Activated CD4-positive, alpha-beta T cell treated with anti-CD3 and anti-CD28 coated beads, Interleukin-2, amount 10 ng/mL, durations not matched to agents 24 days and 14 days (primary cell): ENCODE results near the gene MYH10. TPM values are rescaled to one million over a fixed set of nuclear protein-coding genes. Genes with fewer than 3 reads are reported as not detected.

Experiments used
- DNase-seq: peaks from one replicate; pipeline ENCODE4 v3.0.0; 2022
- H3K27ac Mint-ChIP-seq: one replicate; pipeline ENCODE4 v1.8.0; 2022; ENCODE audit warnings: mild to moderate bottlenecking, mixed read lengths
- H3K27me3 Mint-ChIP-seq: one replicate; pipeline ENCODE4 v1.8.0; 2022; ENCODE audit warnings: mixed read lengths
- H3K36me3 Mint-ChIP-seq: one replicate; pipeline ENCODE4 v1.8.0; 2022; ENCODE audit warnings: low read depth, mild to moderate bottlenecking, mixed read lengths
- H3K4me1 Mint-ChIP-seq: one replicate; pipeline ENCODE4 v1.8.0; 2021; ENCODE audit warnings: mixed read lengths
- H3K4me3 Mint-ChIP-seq: one replicate; pipeline ENCODE4 v1.8.0; 2022; ENCODE audit warnings: mild to moderate bottlenecking, moderate library complexity, mixed read lengths
- H3K9me3 Mint-ChIP-seq: one replicate; pipeline ENCODE4 v1.8.0; 2021; ENCODE audit warnings: mixed read lengths
- intact Hi-C: fragments of 100-400 bp; cut with micrococcal nuclease; formaldehyde crosslinking; loops from one replicate; pipeline ENCODE4 v1.15.1; 2023
- total RNA-seq: library from RNA; stranded (reverse); gene quantifications from 2 replicates; pipeline ENCODE4 v1.2.3, GENCODE V29; 2022

The MYH10 gene
- total RNA-seq, 1 donor from 2014 or later: 19.4 TPM

DNA sequence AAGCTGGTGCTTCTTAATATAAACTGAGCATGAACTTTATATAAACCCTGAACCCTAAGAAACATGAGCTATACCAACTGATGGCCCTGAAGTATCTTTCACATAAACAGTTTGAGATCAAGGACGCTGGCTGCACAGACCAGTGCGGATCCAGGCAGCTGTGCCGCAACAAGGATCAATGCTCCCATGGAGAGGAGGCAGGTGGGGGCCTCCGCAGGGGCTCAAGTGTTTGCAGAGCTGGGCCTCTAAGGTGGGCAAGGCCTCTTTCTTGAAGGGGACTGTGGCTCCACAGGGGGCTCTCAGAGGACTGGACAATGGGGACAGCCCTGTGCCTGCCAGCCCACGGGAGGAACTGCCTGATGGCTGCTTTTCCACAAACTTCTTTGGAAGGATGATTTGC, 148.8 kb downstream of the MYH10 start:
- Mint-ChIP-seq H3K9me3 (peaks cover 6% of the 10 kb centered on the region), H3K27ac (no peak overlapping the region), H3K27me3 (no peaks in the 10 kb centered on the region), H3K36me3 (peaks cover 48% of the 10 kb centered on the region), H3K4me1 (no peaks in the 10 kb centered on the region), H3K4me3 (no peak overlapping the region)
- DNase-seq: no peak
- intact Hi-C loops: no loop called here

DNA sequence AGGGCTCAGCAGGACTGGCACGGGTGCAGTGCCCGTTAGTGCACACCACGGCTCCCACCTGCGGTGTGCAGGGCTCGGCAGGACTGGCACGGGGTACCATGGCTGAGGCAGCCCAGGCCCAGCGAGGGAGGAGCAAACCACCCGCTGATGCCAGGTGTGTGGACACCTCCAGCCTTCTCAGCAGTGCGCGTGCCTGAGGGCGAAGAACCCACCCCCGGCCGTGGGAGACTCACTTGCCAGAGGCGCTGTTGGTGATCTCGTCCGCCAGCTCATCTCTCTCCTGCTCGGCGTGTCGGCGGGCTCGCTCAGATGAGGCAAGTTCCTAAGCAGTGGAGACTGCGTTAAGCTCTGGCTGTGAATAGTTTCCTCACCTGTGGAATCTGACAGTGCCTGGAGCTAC, 149.4 kb downstream of the MYH10 start:
- intact Hi-C loops: no loop called here
- Mint-ChIP-seq H3K36me3 (peaks cover 51% of the 10 kb centered on the region), H3K4me3 (no peak overlapping the region), H3K27me3 (no peaks in the 10 kb centered on the region), H3K4me1 (no peaks in the 10 kb centered on the region), H3K9me3 (peaks cover 6% of the 10 kb centered on the region), H3K27ac (no peak overlapping the region)
- no peak for DNase-seq

DNA sequence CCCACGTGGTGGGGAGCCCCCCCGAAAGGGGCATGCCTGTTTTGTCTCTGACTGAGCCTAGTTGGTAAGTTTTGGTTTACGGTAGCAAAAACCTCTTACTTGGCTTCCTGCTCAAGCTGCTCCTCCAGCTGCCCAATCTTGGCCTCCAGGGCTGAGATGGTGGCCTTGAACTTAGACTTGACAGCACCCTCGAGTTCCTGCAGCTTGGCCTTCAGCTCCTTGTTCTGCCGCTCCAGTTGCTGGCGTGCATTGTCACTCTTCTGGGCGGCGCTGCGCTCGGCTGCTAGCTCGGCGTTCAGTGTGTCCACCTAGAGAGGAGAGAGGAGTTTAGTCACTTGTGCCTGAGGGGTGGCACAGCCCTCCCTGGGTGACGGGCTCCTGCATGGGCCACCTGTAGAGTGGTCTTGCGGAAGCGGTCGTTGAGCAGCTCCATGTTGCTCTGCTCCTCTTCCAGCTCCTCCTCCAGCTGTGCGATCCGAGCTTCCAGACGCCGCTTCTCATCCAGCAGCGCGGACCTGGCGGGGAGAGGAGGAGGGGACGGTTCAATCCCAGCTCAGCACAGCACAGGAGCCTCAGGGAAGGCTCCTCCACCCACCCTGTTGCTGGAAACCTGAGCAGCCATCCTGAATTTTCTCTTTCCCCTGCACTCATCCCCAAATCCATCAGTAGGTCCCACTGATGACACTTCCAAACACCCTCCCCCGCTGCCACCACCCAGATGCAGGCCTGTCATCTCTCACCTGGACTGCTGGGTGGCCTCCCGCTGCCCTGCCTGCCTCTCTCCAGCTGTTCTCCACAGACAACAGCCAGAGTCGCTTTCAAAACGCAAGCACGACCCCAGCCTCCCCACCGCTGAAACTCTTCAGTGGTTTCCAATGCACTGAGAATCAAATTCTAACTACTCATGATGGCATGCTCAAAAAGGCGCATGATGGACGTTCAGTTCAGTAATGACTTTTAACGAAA, 150.2 kb downstream of the MYH10 start:
- H3K9me3 Mint-ChIP-seq: peaks cover 6% of the 10 kb centered on the region
- DNase-seq: no peak
- peaks cover 52% of the 10 kb centered on the region for H3K36me3 Mint-ChIP-seq
- intact Hi-C loops: no loop called here
- no peak overlapping the region for H3K4me3 Mint-ChIP-seq
- no peak overlapping the region for H3K27ac Mint-ChIP-seq
- H3K27me3 Mint-ChIP-seq: no peaks in the 10 kb centered on the region
- H3K4me1 Mint-ChIP-seq: no peaks in the 10 kb centered on the region

DNA sequence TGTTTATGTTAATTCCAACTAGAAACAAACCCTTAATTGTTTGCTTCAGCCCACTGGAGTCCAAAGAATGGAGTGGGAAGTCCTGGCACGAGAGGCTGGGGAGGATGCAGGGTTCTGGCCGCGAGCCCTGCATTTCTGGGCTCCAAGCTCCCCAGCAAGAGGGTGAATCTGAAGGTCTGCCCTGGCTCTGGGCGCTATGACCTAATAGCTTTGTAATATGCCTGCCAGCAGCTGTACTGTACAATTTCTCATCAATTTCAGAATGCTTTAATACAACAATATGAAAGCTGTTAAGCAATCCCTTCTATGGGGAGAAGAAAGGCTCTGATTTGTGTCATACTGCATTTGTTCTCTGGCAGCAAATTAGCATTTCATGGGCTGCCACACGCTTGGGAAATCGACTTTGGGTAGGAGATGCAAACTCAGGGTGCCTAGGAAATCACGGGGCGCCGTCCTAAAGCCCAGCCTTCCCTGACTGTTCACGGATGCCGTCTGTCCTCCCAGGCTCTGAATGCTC, 151.0 kb downstream of the MYH10 start:
- peaks cover 6% of the 10 kb centered on the region for H3K9me3 Mint-ChIP-seq
- intact Hi-C loops: no loop called here
- DNase-seq: no peak
- H3K4me1 Mint-ChIP-seq: no peaks in the 10 kb centered on the region
- H3K36me3 Mint-ChIP-seq: peaks cover 53% of the 10 kb centered on the region
- H3K27me3 Mint-ChIP-seq: no peaks in the 10 kb centered on the region
- H3K4me3 Mint-ChIP-seq: no peak overlapping the region
- no peak overlapping the region for H3K27ac Mint-ChIP-seq

DNA sequence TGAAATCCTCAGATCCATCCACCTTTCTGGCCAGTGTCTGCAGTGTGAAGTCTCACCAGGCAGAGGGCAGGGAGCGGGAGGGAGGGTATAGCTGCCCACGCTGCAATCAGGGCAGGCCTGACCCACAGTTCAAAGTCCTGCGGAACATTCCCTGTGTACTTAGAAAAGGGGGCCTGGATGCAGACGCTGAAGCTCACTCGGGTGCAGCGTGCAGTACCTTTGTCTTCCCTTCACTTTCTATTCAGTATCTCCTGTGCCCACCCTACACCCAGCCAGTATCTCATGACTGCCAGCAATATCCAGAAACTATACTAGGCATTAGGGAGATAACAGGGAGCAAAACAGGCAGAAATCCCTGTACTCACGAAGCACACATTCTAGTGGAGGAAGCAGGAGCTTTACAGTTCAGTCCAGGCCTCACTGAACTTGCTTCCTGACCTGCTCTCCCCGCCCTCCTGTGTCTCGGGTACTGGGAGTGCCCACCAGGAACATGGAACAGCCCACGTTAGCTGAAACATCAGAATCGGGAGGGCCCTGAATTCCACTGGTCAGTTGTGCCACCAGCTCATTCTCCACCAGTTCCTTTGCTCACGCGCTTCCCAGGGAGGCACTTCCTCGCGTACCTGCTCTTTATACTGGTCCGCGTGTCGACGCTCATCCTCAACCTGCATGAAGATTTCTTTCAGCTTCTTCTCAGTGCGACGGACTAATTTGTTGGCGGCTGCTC, 152.6 kb downstream of the MYH10 start:
- intact Hi-C loops: no loop called here
- Mint-ChIP-seq H3K9me3 (peaks cover 2% of the 10 kb centered on the region), H3K4me1 (no peaks in the 10 kb centered on the region), H3K36me3 (peaks cover 53% of the 10 kb centered on the region), H3K27me3 (no peaks in the 10 kb centered on the region), H3K27ac (no peak overlapping the region), H3K4me3 (no peak overlapping the region)
- DNase-seq: no peak

DNA sequence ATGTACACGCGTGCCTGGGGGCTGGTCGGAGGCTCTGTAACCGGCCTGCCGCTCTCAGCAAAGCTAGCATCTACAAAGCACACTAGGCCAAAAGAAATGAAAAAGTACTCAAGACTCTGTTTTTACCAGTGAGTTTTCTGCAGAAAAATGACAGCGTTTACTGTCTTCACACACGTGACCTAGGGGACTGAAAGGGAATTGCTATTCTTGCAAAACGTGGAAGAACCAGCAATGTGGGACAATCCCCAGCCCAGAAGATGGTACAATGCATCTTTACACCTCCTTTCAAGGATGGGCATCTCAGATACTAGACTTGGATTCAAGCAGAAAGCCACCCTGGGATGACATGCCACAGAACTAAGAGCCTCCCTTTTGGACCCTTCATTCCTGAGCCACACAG, 153.4 kb downstream of the MYH10 start:
- H3K4me1 Mint-ChIP-seq: no peaks in the 10 kb centered on the region
- no peaks in the 10 kb centered on the region for H3K9me3 Mint-ChIP-seq
- intact Hi-C loops: no loop called here
- H3K36me3 Mint-ChIP-seq: peaks cover 48% of the 10 kb centered on the region
- H3K4me3 Mint-ChIP-seq: no peak overlapping the region
- no peak overlapping the region for H3K27ac Mint-ChIP-seq
- no peaks in the 10 kb centered on the region for H3K27me3 Mint-ChIP-seq
- no peak for DNase-seq

DNA sequence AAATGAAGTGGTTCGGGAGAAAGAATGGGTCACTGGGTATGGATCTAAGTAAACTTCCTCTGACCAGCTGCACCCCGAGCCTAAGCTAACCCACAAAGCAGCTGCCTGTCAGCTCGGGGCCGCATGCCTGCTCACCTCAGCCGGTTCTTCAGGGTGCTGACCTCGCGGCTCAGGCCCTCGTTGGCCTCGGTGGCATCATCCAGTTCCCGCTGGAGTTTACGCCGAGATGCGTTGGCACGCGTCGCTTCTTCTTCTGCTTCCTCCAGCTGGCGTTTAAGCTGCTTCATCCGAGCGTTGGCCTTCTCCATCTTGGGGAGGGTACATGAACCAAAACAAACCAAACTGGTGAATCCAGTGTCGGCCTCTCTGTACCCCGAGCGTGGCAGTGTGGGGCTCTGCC, 153.8 kb downstream of the MYH10 start:
- intact Hi-C loops: no loop called here

DNA sequence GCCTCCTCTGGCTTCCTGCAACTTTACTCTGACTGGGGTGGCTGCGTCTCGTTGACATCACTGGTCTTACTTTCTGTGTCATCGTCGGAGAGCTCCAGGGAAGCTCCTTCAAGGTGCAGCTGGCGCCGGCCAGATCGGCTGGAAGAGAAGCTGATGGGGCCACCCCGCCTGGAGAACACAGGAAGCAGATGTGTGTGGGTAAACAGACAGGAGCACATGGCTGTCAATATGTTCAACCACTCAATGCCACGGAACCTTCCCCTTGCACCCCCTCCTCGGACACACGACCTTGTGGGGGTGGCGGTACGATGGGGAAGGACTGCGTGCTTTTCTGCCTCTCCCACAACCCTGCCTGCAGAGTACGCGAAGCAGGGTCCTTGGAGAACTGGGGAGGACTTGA, 154.7 kb downstream of the MYH10 start:
- no peak overlapping the region for H3K4me3 Mint-ChIP-seq
- no peaks in the 10 kb centered on the region for H3K27me3 Mint-ChIP-seq
- H3K9me3 Mint-ChIP-seq: no peaks in the 10 kb centered on the region
- no peak for DNase-seq
- H3K4me1 Mint-ChIP-seq: no peaks in the 10 kb centered on the region
- intact Hi-C loops: no loop called here
- H3K36me3 Mint-ChIP-seq: peaks cover 42% of the 10 kb centered on the region
- no peak overlapping the region for H3K27ac Mint-ChIP-seq

More for the DNA sequence above, 153.8 kb downstream of the MYH10 start:
- Mint-ChIP-seq H3K4me1 (no peaks in the 10 kb centered on the region), H3K9me3 (no peaks in the 10 kb centered on the region), H3K27ac (no peak overlapping the region), H3K36me3 (peaks cover 45% of the 10 kb centered on the region), H3K27me3 (no peaks in the 10 kb centered on the region), H3K4me3 (no peak overlapping the region)
- no peak for DNase-seq

DNA sequence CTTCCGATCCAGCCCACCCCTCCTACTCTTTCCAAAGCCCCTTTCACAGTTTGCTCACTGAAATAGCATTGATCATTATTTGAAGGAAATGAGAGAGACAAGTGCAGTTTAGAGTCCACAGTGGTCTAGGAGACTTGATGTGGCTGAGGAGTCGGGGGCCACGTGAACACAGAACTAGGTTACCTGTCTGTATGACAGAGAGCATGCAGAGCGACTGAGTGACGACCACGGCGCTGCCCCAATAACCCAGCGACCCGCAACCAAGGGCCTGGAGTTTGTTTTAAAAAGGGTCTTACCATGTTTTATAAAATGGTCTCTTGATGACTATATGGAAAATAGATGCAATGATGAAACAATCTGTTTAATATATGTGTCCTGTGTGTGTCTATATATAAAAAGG, 155.3 kb downstream of the MYH10 start:
- Mint-ChIP-seq H3K9me3 (no peaks in the 10 kb centered on the region), H3K36me3 (peaks cover 39% of the 10 kb centered on the region), H3K27me3 (no peaks in the 10 kb centered on the region), H3K4me1 (no peaks in the 10 kb centered on the region), H3K4me3 (no peak overlapping the region), H3K27ac (no peak overlapping the region)
- no peak for DNase-seq
- intact Hi-C loops: no loop called here

DNA sequence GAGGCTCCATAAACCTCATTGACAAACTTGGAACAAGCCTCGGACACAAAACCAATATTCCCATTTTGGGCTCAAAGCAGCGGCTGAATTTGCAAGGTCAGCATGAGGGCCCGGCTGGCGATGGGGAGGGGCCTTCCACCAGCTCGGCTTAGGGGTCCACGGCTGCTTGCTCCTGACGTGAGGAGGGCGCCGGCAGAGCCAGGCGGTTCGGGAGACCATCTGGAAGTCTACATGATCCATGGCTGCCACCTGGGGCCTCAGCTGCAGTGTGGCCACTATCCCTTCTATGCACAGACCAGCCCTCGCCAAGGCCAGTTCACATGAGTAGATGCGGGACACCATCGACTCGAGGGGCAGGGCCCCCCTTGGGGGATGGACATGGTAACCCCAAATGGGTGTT, 155.7 kb downstream of the MYH10 start:
- no peak overlapping the region for H3K27ac Mint-ChIP-seq
- intact Hi-C loops: no loop called here
- H3K9me3 Mint-ChIP-seq: no peaks in the 10 kb centered on the region
- no peak overlapping the region for H3K4me3 Mint-ChIP-seq
- no peaks in the 10 kb centered on the region for H3K27me3 Mint-ChIP-seq
- DNase-seq: no peak
- peaks cover 40% of the 10 kb centered on the region for H3K36me3 Mint-ChIP-seq
- H3K4me1 Mint-ChIP-seq: no peaks in the 10 kb centered on the region

DNA sequence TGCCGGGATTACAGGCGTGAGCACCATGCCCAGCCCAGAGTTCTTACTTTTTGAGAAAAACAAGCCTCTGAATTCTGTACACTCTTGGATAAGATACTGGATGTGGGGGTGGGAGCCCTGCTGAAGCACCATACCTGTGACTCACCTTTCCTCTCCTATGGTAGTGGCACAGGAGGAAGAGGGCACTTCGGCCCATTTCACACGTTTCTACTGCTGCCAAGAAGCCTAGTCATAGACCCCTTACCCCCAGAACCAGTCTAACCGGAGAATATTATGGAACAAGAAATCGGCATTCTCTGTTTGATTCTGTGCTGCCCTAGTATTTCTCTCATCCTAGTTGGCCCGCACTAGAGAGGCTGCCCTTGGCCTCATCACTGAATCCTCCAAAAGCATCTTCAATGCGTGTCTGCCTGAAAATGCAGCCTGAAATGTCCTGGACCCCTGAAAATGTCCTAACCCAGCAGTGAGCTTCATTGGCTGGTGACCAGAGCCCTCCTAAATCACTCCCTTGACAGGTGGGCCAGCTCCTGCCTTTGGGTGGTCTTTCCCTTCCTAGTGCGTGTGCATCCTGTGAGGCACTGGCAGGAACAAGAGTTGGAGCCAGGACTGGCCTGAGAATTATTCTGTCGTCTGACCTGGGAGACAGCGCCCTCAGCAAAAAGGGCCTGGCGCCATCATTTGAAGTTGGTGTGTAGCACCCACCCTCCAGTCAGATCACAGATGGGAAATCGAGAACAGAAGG, 156.9 kb downstream of the MYH10 start:
- no peak for DNase-seq
- no peak overlapping the region for H3K27ac Mint-ChIP-seq
- no peaks in the 10 kb centered on the region for H3K27me3 Mint-ChIP-seq
- no peaks in the 10 kb centered on the region for H3K9me3 Mint-ChIP-seq
- intact Hi-C loops: no loop called here
- peaks cover 38% of the 10 kb centered on the region for H3K36me3 Mint-ChIP-seq
- H3K4me1 Mint-ChIP-seq: no peaks in the 10 kb centered on the region
- no peak overlapping the region for H3K4me3 Mint-ChIP-seq

DNA sequence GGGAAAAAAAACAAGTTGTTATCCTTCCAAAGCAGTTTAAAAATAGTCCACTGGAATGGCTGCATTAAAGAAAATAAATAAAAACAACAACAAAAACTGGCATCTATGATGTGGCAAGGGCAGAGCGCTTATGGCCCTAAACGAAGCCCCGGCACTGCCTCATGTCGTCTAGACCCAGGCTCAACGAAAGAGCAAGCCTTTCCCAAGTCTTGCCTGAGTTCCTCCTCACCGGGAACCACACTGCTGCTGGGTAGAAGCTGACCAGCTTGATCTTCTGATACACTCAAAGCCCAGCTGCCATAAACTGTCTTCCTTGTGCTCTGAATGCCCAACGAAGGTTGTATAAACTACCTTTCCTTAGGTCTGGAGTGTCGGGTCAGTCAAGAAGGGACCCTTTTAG, 157.9 kb downstream of the MYH10 start:
- intact Hi-C loops: no loop called here
- peaks cover 42% of the 10 kb centered on the region for H3K36me3 Mint-ChIP-seq
- H3K9me3 Mint-ChIP-seq: no peaks in the 10 kb centered on the region
- no peaks in the 10 kb centered on the region for H3K4me1 Mint-ChIP-seq
- H3K4me3 Mint-ChIP-seq: no peak overlapping the region
- DNase-seq: no peak
- no peaks in the 10 kb centered on the region for H3K27me3 Mint-ChIP-seq
- H3K27ac Mint-ChIP-seq: no peak overlapping the region

DNA sequence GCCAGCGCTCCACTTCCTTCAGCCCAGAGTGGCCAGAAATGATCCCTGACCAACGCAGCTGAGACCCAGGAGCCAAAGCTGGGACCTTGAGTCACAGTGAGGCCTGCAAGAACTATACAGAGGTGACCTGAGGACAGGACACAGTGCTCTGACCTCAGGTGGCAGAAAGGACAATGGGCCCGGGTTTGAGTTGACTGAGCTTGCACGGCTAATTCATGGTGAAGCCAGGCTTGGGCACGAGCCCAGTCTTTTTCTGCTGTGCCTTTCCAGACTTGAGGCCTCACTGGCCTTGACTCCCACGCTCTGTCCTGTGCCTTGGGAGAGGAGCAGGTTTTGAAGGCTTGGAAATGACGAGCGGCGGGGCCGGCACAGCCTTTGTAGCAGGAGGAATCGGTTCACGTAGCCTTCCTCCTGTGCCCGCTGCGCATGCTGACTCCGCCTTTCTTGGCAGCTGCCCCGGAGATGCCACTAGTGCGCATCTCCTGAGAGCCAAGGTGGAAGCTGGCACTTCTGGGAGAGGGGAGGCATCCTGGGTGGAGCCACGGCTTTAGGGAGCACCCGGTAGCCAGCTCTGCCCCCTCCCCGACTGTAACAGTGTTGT, 160.0 kb downstream of the MYH10 start:
- intact Hi-C loops: no loop called here
- peaks cover 43% of the 10 kb centered on the region for H3K36me3 Mint-ChIP-seq
- no peak overlapping the region for H3K27ac Mint-ChIP-seq
- no peaks in the 10 kb centered on the region for H3K9me3 Mint-ChIP-seq
- no peak for DNase-seq
- no peaks in the 10 kb centered on the region for H3K27me3 Mint-ChIP-seq
- no peaks in the 10 kb centered on the region for H3K4me1 Mint-ChIP-seq
- H3K4me3 Mint-ChIP-seq: no peak overlapping the region
